ENCODE measurements around the gene PRAC1.
A peak's percentile ranks its signal among the peaks of the same experiment; 100 is the strongest.

The PRAC1 gene

DNA sequence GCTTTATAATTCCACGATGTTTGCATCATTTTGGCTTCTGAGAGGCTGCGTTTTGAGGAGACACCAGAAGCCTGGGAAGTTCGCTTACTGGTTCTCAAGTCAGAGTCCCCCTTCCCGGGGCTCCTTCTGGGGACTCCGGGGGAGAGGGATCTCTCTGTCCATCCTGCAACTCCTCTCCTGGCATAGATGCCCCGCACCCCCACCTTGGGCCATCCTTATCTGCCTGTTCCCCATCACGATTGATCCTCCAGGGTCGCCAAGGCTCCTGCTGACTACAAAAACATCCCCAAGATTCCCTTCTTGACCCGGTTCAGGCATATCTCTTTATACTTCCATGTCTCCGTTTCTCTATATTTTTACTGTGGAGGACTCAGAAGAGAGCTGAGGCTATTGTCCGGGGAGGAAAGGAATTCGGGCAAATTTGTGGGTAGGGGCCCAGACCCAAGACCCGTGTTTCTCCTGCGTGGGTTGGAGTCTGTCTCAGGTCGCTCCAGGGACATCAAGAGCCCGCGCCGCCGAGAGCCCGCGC, 24.7 kb upstream of the PRAC1 start:
- DNase-seq = no peak

DNA sequence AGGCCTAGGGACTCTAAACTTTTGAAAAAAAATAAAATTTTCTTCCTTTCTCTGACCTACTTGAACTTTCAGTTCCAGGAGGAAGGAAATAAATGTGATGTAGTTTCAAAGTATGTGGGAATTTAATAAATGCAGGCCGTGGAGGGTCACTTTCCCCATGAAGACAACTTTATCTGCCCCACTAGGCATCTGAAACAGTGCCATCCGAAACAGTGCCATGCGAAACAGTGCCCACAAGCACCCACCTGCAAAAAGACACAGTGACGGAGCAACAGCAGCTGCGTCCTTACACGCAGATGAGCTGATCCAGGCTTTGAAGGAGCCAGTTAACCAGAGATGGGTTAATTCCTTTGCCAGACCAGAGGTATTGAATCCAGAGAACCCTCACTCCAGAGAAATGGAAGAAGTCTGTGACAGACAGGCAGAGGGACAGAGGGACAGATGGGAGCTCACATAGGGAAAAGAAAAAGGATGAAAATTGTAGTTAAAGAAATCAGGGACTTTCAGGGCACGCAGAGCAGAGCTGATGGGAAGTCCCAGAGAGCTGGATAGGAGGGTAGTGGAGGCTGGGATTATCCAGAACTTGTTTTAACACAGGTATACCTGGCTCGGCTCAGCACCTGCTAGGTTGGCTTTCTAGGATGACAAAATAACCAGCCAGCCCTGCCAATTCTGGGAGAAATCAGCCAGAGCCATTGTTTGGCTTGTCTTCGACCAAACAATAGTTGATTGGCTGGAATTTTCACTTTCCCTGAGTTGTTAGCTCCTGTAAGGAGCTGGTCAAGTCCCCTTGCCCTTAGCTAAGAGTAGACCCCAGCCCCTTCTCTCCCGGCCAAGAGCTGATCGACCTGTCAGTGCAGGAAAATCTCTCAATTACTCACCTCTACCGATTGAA, 23.3 kb upstream of the PRAC1 start:
- no peak for DNase-seq

DNA sequence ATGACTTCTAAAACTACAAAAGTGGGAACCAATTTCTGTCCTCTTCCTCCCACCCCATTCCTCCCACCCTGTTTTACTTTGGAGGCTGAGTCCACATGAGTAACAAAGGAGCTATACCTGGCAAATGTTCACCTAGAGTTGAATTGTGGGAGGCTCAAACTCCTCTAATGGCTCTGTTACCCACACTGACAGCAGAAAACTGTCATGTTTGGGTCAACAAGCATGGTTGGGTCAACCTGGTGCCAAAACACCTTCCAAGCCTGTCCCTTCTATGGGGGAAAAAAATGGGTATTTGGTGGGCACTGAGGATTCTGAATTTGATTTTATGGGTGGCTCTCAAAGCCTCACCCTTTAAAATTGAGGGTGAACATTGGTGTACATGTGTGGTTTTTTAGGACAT, 18.2 kb upstream of the PRAC1 start:
- DNase-seq = no peak

DNA sequence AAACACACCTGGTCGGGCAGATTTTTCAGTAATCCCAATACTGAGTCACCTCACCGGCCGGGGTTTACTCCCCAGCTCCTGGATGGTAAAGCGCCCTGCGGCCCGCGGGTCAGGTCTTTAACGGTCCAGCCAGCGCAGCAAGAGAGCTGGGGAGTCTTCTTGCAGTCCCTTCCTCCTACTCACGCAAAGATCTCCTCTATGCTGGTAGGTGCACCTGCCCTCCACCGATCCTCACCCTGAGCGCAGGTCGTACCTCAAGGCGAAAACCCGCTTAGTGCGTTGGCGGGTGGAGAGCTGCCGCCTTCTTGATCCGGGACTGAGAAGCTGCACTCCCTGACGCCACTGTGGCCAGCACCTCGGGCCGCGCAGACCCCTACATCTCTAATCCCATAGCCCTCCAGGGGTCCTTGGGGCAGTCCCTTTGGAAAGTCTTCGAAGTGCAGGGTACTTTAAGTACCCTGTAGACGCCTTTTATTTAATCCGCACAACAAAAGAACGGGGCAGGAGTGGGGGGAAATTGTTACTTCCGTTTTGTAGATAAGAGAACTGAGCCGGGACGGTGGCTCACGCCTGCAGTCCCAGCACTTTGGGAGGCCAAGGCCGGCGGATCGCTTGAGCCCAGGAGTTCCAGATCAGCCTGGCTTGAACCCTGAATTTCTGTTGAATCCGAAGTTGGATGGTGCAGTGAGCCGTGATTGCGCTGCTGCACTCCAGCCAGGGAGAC, 16.6 kb upstream of the PRAC1 start:
- DNase-seq = no peak

DNA sequence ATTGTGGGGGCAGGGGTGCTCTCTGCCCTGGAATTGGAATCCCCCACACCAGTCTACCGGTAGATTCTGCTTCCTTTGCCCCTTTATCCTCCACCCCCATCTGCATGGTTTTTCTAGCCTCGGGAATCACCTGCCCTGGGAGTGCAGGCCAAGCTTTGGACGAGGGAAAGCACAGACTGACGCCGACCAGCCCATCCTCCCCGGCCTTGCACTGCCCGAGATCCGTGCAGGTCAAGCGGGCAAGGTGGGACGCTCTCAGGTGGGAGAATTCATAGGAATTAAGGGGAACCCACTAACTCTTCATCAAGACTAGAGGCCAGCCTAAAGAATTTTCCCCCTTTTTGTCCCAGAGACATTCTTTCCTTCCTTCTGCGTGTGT, 16.1 kb upstream of the PRAC1 start:
- DNase-seq = no peak

GRCh38 chr17:48737330-48738043, 15.2 kb upstream of the PRAC1 start:
- no peak for DNase-seq

DNA sequence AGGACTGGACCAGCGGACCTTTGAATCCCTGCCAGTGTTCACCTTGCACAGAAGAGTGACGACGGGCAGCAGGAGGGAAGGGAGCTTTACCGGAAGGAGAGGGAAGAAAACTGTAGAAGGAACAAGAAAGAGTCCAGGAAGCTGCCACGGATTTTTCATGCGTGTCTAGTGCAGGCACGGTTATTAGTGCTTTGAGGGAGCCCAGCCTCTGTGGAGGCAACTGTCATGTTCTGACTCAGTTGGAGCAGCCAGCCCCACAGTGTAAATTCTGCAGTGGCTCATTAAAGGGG, 12.7 kb upstream of the PRAC1 start:
- no peak for DNase-seq

GRCh38 chr17:48734333-48735061, 12.2 kb upstream of the PRAC1 start:
- no peak for DNase-seq

DNA sequence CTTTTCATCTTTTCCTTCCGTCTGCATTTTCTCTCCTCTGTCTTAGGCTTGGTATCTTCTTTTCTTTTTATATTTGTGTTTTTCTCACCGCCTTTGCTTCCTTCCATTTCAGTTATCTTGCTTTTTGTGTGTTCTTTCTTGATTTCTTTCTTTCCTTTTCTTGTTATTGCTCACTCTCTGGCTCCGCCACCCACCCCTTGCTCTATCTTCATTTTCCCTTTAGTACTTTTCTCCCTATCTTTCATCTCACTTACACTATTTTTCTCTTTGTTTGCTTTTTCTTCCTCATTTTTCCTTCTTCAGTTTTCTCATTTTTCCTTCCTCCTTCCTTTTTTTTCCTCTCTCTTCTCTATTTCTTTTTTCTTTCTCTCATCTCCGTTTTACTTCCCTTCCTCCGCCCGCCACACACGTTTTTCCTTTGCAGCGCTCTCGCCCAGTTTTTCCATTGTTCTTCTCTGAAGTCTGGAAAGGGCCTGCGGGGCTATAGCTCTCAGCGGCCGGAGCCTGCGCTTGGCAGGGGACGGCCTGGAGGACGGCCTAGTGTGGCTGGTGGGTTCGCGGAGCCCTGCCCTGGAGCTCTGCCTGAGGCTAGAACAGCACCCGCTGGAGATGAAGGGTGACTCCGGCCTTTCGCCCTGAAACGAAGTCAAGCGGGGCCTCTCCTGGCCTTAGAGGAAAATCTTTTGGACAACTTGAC, 11.5 kb upstream of the PRAC1 start:
- DNase-seq = no peak

DNA sequence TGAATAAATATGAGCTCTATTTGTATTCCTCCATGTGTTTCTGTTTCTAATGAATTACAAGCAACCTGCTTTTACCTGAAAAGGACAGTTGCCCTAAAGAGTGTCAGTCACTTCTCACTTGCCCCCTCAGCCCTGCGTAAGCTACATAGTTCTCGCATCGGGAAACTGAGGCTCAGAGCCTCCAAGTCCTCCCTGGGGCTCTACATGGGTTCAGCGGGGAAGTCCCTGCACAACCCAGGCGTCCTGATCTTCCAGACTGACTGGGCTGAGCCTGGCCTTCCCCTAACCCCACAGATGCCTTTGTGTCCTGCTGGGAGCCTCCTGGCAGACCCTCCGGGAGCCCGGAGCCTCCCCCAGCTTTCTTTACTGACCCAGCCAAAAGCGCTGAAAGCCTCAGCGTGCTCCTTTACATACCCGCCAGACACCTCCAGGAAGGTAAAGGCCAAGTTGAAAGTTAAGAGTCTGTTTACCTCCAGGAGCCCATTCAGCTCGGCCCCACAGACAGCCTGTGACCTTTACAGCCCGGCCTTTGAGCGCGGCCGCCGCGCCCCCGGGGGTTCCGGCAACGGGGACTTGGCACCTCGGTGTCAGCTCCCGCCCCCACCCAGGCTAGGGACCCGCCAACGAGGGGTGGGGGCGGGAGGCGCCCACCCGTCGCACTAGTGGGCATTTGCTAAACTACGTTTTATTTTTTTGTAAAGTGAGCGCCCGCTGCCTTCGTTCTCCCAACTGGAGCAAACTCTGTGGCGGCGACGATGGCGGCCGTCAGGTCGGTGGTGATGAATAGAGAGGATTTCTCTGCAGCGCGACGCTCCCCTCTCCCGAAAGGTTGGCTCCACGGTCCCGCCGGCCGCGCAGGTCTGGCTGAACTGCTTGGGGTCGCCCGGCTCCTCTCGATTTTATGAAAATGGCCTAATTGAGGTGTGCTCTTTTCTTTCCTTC, 10.6 kb upstream of the PRAC1 start:
- no peak for DNase-seq

DNA sequence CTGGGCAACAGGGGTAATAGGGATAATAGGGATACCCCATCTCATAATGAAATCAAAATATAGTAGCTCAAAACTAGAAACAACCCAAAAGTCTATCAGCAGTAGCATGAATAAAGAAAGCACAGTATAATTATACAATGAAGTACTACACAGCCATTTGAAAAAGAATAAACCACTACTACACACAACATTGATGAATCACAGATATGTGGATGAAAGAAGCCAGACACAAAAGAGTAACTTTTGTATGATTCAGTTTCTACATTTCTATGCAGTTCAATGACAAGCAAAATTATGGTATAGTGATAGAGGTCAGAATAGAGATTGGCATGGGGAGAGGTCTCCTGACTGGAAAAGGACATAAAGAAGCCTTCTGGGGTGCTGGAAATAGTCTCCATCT, 9.0 kb upstream of the PRAC1 start:
- no peak for DNase-seq

- DNase-seq = no peak
Measured at GRCh38 chr17:48730240-48730550, 7.9 kb upstream of the PRAC1 start.

GRCh38 chr17:48729335-48730239, 7.3 kb upstream of the PRAC1 start:
- DNase-seq = no peak

DNA sequence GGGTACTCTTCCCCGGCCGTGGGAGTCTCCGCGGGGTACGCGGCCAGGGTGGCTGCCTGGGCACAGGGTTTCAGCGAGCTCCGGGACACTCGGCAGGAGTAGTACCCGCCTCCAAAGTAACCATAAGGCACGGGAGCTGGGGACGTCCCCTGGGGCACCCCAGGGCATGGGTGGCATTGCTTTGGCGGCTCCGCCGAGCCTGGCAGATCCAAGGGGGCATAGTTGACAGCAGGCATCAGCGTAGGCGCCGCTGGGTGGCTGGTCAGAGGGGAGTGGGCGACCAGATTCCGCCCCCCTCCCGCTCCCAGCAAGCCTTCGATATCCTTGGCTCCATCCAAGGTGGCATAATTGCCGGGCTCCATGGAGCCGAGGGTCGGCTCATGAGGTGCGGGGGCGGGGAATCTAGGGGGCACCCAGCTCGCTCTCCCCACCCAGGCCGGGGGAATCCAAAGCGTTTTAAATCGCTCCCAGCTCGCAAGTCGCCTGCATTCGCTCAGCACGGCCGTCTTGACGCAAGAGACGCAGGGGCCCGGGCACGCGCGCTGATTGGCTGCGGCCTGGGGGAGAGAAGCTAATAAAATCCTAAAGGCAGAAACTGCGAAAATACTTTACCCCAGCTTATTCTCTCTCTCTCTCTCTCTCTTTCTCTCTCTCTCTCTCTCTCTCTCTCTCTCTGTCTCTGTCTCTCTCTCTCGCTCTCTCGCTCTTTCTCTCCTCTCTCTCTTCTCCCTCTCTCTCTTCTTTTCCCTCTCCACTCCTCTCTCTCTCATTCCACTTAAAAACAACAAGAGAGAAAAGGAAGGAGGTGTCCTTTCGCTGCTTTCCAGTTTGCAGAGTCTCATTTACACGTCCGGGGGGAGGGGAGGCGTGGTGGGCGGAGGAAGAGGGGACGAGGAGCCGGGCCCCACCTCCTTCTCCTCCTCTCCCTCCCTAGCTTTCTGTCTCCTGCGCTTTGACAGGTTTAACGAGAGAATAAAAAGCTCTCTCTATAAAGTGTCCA, 6.2 kb upstream of the PRAC1 start, which contains the start of gene HOXB13:
HOXB13 (minus strand) TSS at position 519 of the 1,000 bp plus-strand sequence; CDS start at position 362, 157 bp downstream.
- DNase-seq = peak in 1 of 2 experiments; percentile 71

GRCh38 chr17:48727415-48728175, 5.3 kb upstream of the PRAC1 start:
- no peak for DNase-seq

DNA sequence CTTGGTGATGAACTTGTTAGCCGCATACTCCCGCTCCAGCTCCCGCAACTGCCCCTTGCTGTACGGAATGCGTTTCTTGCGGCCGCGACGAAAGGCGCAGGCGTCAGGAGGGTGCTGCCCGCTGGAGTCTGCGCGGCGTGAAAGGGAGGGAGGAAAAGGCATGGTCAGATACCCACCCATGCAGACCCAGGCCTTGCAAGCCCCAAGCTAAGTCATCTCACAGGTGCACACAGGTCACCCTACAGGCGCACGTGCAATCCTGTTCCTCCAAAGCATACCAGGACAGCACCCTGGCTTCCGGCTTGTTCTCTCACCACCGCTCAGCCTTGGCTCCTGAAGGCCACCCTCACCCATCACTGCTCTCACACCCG, 4.6 kb upstream of the PRAC1 start:
- DNase-seq = no peak

GRCh38 chr17:48726114-48726915, 4.0 kb upstream of the PRAC1 start:
- no peak for DNase-seq
